Hepatocyte (in vitro differentiated cells): ENCODE measurements around the gene REP15. TPM values are rescaled to one million over a fixed set of nuclear protein-coding genes. Genes with fewer than 3 reads are reported as not detected.
"Not testable (repeated sequence)": the region's sequence is repeated elsewhere in the genome, so short reads cannot be mapped to it uniquely, and the experiment has no call there.

Source experiments
- DNase-seq: peaks from one replicate; pipeline ENCODE4 v3.0.0-alpha.2; 2016; ENCODE audit warnings: low spot score
- H2AFZ ChIP-seq: fragments of 200-600 bp; sonication (generic); 2 replicates; pipeline ENCODE4 v1.6.0; 2016; ENCODE audit warnings: antibody characterized with exemption, mild to moderate bottlenecking
- H3K27ac ChIP-seq: fragments of 200-600 bp; sonication (generic); 2 replicates; pipeline ENCODE4 v1.5.1; 2016; ENCODE audit warnings: mild to moderate bottlenecking
- H3K27me3 ChIP-seq: fragments of 200-600 bp; sonication (generic); 2 replicates; pipeline ENCODE4 v1.6.1; 2016
- H3K36me3 ChIP-seq: fragments of 200-600 bp; sonication (generic); replicated peaks from 2 replicates; pipeline ENCODE4 v1.5.1; 2016; ENCODE audit warnings: low read depth; ENCODE audit not compliant: insufficient read depth
- H3K4me1 ChIP-seq: fragments of 200-600 bp; sonication (generic); 2 replicates; pipeline ENCODE4 v1.5.1; 2016; ENCODE audit warnings: mild to moderate bottlenecking, moderate library complexity; ENCODE audit not compliant: insufficient read depth
- H3K4me2 ChIP-seq: fragments of 200-600 bp; sonication (generic); 2 replicates; pipeline ENCODE4 v1.6.0; 2016
- H3K4me3 ChIP-seq: fragments of 200-600 bp; sonication (generic); 2 replicates; pipeline ENCODE4 v1.5.1; 2016; ENCODE audit warnings: mild to moderate bottlenecking
- H3K79me2 ChIP-seq: fragments of 200-600 bp; sonication (generic); 2 replicates; pipeline ENCODE4 v1.6.0; 2017; ENCODE audit warnings: mild to moderate bottlenecking
- H3K9me2 ChIP-seq: fragments of 200-600 bp; sonication (generic); replicated peaks from 2 replicates; pipeline ENCODE4 v1.6.0; 2017; ENCODE audit warnings: mild to moderate bottlenecking; ENCODE audit not compliant: insufficient read depth
- H3K9me3 ChIP-seq: fragments of 200-600 bp; sonication (generic); 2 replicates; pipeline ENCODE4 v1.5.1; 2016; ENCODE audit warnings: low read depth, mild to moderate bottlenecking
- H4K20me1 ChIP-seq: fragments of 200-600 bp; sonication (generic); 2 replicates; pipeline ENCODE4 v1.6.0; 2016; ENCODE audit warnings: mild to moderate bottlenecking; ENCODE audit not compliant: insufficient read depth, poor library complexity, severe bottlenecking
- EZH2 ChIP-seq: fragments of 200-600 bp; sonication (generic); IDR thresholded peaks from 2 replicates; pipeline ENCODE4 v1.6.1; 2016; ENCODE audit warnings: antibody characterized with exemption, mild to moderate bottlenecking, borderline replicate concordance
- EZH2phosphoT487 ChIP-seq: fragments of 200-600 bp; sonication (generic); IDR thresholded peaks from one replicate; pipeline ENCODE4 v1.6.1; 2018; ENCODE audit warnings: antibody characterized with exemption, mild to moderate bottlenecking, low read depth, moderate library complexity; ENCODE audit not compliant: unreplicated experiment, severe bottlenecking
- WGBS: methylation state at CpG from one replicate; pipeline ENCODE4 v1.1.6; 2016; ENCODE audit warnings: low lambda C conversion rate; ENCODE audit errors: missing lambda C conversion rate; 5-methylcytosine and 5-hydroxymethylcytosine counted together
- polyA plus RNA-seq: library from polyadenylated mRNA; unstranded; fragments of >200 nt; fragmentation: Nextera tagmentation; extraction: Ambion mirVana; gene quantifications from 2 replicates; pipeline ENCODE4 v1.2.1, GENCODE V29; 2016
- total RNA-seq: library from RNA; depleted of rRNA; stranded (reverse); fragments of >200 nt; gene quantifications from 2 replicates; pipeline ENCODE4 v1.2.3, GENCODE V29; 2014
- TF ChIP-seq, protein P1 (sequence below): fragments of 200-600 bp; sonication (generic); IDR thresholded peaks from 2 replicates; pipeline ENCODE4 v1.5.1; 2016; ENCODE audit warnings: antibody characterized with exemption, mild to moderate bottlenecking; ENCODE audit not compliant: poor library complexity

REP15 gene
- total and polyA plus RNA-seq, 2 experiments from 2014 or later: 1.2 to 4.7 TPM

DNA sequence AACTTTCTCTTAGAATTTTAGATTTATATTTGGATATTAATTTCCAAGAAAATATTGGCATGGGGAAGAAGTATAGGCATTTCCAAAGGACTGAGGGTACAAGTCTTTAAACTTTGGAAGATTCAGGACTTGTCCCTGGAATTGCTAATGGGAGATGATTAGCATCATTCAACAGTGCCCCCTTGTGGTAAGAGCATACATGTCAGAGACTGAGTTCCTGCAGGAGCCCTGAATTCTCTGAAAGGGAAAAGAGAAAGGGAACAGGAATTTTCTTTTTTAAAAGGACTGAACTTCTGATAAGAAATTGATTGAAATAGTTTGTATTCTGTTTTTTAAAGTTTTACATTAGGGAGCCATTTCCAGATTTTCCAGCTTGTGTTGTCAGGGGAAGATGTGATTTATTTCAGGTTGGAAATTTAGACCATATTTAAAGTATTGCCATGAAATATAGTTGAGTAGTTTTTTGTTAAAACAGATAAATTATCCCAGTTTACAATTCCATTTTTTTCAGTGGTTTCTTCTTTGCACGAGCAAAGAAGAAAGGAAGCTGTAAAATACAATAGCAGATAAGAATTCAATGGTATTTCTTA, 44.0 kb upstream of the REP15 start:
- Histone ChIP-seq H3K4me1 (no peaks in the 10 kb centered on the region), H3K9me3 (no peaks in the 10 kb centered on the region), H2AFZ (no peak overlapping the region), H3K27ac (no peak overlapping the region), H3K9me2 (no peaks in the 10 kb centered on the region), H4K20me1 (no peaks in the 10 kb centered on the region), H3K27me3 (no peaks in the 10 kb centered on the region), H3K4me3 (no peak overlapping the region), H3K36me3 (no peaks in the 10 kb centered on the region), H3K79me2 (no peaks in the 10 kb centered on the region), H3K4me2 (no peak overlapping the region)
- peak; percentile 91 for DNase-seq
- TF ChIP-seq EZH2 (no peak), EZH2phosphoT487 (no peak)
- TF ChIP-seq, protein P1, sequence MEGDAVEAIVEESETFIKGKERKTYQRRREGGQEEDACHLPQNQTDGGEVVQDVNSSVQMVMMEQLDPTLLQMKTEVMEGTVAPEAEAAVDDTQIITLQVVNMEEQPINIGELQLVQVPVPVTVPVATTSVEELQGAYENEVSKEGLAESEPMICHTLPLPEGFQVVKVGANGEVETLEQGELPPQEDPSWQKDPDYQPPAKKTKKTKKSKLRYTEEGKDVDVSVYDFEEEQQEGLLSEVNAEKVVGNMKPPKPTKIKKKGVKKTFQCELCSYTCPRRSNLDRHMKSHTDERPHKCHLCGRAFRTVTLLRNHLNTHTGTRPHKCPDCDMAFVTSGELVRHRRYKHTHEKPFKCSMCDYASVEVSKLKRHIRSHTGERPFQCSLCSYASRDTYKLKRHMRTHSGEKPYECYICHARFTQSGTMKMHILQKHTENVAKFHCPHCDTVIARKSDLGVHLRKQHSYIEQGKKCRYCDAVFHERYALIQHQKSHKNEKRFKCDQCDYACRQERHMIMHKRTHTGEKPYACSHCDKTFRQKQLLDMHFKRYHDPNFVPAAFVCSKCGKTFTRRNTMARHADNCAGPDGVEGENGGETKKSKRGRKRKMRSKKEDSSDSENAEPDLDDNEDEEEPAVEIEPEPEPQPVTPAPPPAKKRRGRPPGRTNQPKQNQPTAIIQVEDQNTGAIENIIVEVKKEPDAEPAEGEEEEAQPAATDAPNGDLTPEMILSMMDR: peak; percentile 89
- WGBS: 64% methylated on average over 1 of the region's 1 CpG

DNA sequence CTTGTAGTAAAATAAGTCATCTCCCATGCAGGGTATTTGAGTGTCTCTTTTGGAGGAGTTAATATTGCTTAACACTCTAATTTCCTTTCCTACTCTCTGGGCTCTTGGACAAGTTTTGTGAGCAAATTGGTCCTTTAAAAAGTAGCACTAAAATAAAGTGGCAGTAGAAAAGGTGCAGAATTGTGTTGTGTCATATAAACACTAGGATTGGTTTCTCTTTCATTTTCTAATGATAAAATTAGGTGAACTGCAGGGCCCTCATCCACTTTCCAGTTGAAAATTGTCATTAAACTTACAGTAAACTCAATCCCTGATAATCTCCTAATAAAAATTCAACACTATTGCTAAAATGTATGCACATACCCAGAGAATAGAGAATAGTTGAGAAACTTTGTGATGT, 42.6 kb upstream of the REP15 start:
- no peak for DNase-seq
- H3K79me2 ChIP-seq: no peaks in the 10 kb centered on the region
- no peak for TF ChIP-seq EZH2phosphoT487
- TF ChIP-seq, protein P1: no peak
- TF ChIP-seq EZH2: no peak
- no peak overlapping the region for H2AFZ ChIP-seq
- H3K4me2 ChIP-seq: no peak overlapping the region
- H3K9me3 ChIP-seq: no peaks in the 10 kb centered on the region
- no peaks in the 10 kb centered on the region for H3K36me3 ChIP-seq
- no peaks in the 10 kb centered on the region for H3K4me1 ChIP-seq
- H3K9me2 ChIP-seq: no peaks in the 10 kb centered on the region
- H3K4me3 ChIP-seq: no peak overlapping the region
- H4K20me1 ChIP-seq: no peaks in the 10 kb centered on the region
- H3K27me3 ChIP-seq: no peaks in the 10 kb centered on the region
- H3K27ac ChIP-seq: no peak overlapping the region

DNA sequence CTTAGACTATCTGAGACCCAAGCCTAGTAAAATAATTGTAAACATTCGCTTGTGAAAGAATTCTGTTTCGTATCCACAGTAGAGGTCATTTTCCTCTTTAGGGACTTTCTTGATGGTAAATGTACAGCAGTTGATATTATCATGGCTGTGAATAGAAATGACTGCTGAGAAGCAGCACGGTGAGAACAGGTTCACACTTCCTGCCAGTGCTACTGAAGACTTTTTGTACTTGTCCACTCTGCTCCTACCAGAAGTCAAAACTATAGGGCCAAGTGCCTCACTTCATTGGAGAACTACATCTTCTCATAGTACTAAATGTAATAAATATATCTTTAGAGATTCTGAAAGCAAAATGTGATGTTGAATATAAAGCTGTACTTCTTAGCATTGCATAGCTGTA, 40.8 kb upstream of the REP15 start:
- not testable (repeated sequence) for H3K9me2 ChIP-seq, H3K79me2 ChIP-seq, DNase-seq, H3K4me2 ChIP-seq, H3K4me1 ChIP-seq, H3K36me3 ChIP-seq, H3K27ac ChIP-seq, H4K20me1 ChIP-seq, H3K9me3 ChIP-seq, H2AFZ ChIP-seq, H3K4me3 ChIP-seq, H3K27me3 ChIP-seq
- WGBS: 88% methylated on average over 3 of the region's 3 CpGs

DNA sequence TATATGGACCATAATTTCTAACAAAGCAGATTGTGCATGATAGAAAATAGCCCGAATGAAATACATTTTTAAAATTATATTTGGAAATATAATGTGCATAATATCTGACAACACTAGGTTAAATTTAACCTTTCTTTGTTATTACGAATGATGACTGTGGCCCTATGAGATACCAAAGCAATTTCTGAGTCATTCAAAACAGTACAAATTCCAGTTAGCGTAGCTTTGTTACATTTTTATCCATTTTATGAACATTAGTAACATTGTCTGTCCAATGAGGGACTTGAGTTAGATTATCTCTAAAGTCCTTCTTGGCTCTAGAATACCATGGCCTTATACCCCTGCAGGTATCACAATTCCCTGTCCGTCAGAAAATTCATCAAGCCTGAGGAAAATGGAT, 39.0 kb upstream of the REP15 start:
- no peaks in the 10 kb centered on the region for H3K9me2 ChIP-seq
- H3K36me3 ChIP-seq: no peaks in the 10 kb centered on the region
- H3K4me1 ChIP-seq: no peaks in the 10 kb centered on the region
- H2AFZ ChIP-seq: no peak overlapping the region
- H3K79me2 ChIP-seq: no peaks in the 10 kb centered on the region
- H3K4me3 ChIP-seq: no peak overlapping the region
- no peaks in the 10 kb centered on the region for H3K27me3 ChIP-seq
- H3K4me2 ChIP-seq: no peak overlapping the region
- WGBS: 98% methylated on average over 4 of the region's 4 CpGs
- H3K9me3 ChIP-seq: no peaks in the 10 kb centered on the region
- no peak for DNase-seq
- no peak overlapping the region for H3K27ac ChIP-seq
- H4K20me1 ChIP-seq: no peaks in the 10 kb centered on the region
- TF ChIP-seq EZH2: no peak
- TF ChIP-seq, protein P1: no peak
- TF ChIP-seq EZH2phosphoT487: no peak
